LHCN-M2 (cell line): ENCODE results near the gene ARF3. TPM values are rescaled to one million over a fixed set of nuclear protein-coding genes. Genes with fewer than 3 reads are reported as not detected.

ENCODE experiments used
- DNase-seq: peaks from one replicate; pipeline ENCODE4 v3.0.0-alpha.2; 2012; ENCODE audit warnings: low read depth
- total RNA-seq: library from RNA; depleted of rRNA; stranded (reverse); fragments of >200 nt; gene quantifications from 2 replicates; pipeline ENCODE4 v1.2.3, GENCODE V29; 2014

ARF3 gene
- total RNA-seq, 1 experiment from 2014 or later: 88.8 TPM

DNA sequence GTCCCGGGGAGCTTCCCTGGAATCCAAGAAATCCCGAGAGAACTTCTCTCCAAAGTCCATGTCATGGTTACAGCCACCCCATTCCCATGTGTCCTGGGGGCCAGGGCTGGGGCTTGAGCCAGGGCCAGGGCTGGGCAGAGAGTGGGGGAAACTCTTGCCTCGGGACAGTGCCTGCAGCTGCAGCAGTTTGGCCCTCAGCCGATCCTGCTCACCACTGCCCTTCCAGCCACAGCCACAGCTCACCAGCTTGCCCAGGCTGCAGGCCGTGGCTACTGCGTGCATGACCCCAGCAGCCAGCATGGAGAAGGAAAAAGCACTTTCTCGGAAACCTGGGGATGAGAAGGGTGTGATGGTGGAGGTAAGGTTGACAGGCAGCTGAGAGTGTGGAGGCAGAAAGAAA is 10.7 kb upstream of the ARF3 start:
- DNase-seq: no peak

DNA sequence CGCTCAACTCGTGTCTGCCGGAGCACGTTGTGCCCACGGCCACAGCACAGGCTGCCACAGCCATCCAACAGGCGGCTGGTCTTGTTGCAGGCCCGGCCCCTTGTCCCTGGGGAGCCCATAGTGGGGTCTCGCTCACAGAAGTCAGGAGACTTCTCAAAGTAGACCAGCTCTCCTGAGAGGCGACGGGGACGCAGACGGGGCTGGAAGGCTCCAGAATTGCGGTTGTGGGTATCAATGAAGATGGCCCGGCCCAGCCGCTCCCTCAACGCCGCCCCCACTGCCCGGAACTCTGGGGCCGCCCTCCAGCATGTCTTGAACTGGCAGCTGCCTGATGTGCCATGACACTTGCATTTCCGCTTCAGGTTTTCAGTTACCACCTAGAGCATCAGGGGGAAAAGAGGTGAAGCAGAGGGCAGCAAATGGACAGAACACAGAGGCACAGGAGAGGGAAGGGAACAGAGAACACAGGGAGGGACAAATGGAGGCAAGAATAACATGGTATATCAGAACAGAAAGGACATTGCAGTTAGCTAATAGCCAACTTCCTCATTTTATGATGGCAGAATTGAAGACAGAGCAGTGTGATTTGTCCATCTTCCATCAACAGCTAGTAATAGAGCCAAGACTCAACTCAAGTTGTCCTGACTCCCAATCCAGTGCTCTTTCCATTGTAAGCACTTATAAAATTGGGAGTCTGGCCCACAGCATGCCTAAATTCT is 9.0 kb upstream of the ARF3 start:
- no peak for DNase-seq

DNA sequence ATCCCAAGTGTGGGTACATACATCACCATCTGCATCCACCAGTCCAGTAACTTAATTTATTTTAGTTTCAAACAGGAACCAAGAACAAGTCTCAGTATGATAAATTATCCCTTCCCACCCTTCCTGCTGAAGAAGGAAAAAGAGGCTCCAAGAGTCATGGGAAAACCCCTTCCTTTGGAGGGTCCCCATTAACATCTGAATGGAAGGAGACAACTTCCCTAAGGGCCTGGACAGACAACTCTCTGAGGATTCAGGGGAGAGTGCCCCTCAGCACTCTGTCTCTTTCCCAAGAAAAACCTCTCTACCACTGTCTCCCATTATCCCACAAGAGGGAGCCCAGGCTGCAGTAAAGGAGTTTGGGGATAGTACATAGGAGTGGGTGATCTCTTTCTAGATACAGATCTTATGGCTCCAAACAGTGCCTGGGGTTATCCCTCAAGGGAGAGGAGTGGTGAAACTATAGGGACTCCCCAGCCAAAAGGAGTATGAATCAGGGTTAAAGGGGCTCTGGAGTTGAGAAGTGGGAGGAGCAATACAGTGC is 8.1 kb upstream of the ARF3 start:
- peak; percentile 28 for DNase-seq

DNA sequence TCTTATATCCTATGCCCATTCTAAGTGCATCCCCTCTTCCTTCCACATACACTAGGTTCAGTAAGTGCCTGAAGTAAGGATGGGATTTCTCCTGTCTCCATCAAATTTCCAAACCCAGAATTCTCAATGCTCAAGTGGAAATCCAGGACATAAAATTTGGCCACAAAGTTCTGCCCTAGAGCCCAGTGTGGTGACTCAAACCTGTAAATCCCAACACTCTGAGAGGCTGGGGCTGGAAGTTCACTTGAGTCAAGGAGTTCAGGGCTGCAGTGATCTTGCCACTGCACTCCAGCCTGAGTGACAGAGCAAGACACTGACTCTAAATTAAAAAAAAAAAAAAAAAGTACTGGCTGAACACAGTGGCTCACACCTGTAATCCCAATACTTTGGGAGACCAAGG is 4.5 kb upstream of the ARF3 start:
- DNase-seq: peak; percentile 42

DNA sequence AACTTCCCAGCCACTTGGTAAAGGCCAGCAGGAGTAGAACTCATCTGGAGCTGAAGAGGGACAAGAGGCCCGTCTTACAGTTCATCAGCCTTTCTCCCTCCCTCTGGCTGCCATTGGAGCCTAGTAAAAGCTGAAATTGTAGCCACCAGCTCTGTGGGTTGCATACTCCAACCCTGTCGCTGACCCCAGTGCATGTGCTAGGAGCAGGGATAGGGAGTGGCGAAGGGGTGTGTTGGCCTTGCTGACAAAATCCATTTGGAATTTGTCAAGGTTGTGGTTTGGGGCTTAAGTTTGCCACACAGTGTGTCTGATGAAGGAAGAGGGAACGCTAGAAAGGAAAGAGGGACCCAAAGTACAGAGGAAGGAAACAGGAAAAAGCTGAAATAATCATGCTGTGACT is 4.0 kb upstream of the ARF3 start:
- peak; percentile 41 for DNase-seq

DNA sequence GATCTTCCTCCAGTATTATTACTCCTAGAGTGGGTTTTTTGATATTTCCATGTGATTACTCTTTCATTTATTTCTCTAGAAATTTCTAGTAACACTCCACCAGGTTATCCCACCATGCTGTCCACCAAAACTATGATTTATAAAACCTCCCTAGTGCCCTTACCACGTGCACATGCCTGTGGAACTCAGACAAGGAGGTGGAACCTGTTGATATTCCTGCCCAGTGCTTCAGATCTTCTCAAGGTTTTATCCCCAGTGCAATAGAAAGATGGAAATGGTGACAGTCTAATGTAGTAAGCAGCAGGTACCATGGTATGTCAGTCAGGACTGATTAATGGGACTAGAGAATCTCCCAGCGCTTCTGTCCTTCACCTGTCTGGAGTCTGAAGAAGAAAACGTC is 3.5 kb upstream of the ARF3 start:
- no peak for DNase-seq

DNA sequence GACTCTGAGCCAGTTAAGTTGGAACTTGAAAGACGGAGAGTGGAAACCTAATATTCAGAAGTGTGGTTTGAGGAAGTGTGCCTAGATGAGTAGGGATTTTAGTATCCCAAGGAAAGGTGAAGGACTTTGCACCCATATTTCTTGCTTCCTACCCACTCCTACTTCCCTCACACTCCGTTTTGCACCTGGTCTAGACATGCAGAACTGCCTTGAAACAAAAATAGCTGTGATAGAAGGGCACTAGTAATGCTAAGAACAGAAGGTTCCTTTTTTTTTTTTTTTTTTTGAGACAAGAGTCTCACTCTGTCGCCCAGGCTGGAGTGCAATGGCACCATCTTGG is 732 bp upstream of the ARF3 start:
- DNase-seq: no peak

DNA sequence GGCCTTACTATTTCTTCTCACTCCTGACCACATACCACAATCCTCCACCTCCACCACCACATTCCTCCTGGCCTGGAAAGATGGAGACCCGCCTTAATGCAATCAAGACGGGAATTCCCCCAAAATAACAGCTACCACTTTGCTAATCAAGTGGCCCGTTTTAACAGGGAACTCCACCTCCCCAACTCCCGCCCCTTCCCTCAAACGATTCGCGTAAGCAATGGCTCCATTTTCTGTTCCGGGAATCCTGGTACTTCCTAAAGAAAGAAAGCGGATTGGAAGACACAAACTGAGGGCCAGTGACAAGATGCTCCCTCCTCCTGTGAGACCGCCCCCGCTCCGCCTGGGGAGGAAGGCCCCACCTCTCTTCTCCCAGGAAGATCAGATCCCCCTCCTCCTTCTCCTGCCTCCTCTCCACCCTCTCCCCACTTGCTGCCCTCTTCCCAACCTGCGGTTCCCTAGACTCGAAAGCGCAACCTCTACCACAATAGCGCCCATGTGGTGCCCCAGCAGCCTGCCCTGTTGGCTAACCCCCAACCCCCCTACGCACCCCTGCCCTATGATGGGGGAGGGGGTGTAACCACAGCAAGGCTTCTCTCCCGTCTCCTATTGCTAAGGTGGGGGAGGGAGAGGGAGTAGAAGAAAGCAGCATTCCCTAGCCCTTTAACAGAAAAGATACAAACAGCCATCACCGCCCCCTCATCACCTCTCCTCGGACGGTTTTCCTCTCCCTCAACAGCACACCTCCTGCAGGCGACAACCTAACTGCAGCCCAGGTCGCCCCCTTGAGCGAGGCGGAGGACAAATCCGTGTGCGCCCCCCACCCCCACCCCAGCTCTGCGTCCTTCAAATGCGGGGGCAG is 777 bp downstream of the ARF3 start:
- DNase-seq: peak; percentile 95

DNA sequence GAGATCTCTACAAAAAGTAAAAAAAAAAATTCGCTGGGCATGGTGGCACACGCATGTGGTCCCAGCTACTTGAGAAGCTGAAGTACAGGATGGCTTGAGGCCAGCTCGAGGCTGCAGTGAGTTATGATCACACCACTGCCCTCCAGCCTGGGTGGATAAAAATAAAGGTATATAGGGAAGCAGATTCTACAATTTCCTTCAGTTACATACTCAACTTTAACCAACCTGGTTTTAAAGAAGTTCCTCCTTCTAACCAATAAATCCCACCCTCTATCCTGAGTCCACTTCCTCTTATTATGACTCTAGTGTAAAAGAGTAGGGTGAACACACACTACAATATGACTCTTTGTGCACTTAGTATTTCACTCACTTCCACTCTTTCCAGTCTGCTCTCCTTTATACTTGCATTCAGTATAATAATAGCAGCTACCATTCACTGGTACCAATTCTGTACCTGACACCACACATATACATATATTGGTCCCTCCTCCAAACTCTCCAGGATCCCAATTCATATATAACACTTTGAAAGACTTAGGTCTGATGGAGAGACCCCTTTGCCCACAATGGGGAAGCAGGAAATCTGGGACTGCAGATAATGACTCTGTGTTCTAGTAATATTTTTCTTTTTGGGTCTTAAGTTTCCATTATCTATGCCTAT is 2.3 kb downstream of the ARF3 start:
- DNase-seq: no peak

DNA sequence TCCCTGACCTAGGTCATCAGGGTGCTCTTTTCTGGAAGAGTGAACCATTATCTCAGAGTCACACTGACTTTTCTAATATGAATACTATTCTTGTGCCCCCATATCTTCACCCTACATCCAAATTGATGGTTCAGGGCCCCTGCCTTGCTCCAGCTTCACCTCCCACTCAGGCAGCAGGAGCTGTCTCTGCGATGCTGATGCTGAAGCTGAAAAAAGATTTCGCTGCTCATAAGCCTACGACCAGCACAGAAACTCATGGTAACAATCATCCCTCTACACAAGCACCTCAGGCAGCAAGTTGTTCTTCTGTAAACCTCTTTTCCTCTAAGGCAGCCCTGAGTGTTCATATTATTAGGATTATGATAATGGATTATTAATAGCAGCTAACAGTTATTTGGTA is 3.2 kb downstream of the ARF3 start:
- no peak for DNase-seq

DNA sequence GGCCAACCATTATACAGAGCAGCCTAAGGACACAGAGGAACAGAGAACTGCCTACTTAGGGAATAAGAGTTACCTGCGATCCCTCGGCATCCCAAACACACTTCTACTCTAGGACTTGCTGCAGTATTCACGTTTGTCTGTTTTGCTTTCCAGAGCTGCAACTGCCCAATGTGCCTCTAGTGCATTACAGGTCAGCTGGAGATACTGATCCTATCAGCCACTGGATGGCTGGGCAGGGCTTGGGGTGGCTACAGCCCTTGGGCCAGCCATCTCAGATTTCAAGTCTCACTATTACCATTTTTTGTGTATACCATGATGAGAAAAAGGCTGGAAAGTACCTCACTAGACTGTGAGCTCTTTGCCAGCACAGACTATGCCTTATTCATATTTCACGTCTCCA is 4.6 kb downstream of the ARF3 start:
- no peak for DNase-seq

DNA sequence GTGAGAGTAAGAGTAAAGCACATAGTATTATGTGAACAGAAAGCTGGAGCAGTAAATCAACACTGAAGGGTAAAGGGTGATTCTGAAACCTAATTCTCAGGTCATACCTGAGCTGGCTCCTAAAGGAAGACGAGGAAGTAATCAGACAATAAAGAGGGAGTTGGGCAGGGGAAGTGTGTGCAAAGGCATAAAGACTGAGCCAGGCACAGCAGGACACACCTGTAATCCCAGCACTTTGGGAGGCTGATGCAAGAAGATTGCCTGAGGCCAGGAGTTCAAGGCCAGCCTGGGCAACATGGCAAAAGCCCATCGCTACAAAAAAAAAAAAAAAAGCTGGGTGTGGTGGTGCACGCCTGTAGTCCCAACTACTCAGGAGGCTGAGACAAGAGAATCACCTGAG is 9.6 kb downstream of the ARF3 start:
- no peak for DNase-seq

DNA sequence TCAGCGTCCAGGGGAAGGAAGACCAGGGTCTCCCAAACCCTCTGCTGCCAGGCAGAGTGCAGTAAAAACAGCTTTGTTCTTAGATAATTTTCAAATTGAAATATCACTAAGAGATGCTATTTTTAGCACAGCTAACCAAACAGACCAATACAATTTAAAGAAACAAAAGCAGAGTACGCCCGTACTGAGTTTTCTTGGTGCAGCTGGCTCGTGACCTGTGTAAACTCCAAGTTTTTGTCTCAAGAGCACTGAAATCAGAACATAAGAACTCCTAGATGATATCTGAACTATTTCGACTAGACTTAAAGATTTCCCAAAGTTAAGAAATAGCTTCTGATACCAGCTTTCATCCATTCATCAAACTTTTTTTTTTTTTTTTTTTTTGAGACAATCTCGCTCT is 10.3 kb downstream of the ARF3 start:
- no peak for DNase-seq

DNA sequence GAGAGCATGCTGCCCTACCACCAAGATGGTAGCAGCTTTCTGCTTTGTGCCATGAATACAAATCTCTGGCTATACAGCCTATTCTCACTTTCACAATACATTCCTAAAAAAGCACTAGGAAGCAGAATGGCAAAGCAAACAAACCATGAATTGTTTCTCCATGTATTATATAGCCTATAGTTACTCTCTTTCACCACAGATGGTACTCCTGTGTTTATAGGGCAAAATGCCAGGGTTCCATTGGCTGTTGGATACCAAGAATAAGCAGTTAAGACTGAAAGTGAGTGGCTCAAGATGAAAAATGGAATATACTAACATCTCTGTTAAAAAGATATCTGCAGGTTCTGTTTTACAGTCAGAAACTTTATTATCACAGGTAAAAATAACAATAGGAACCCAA is 11.1 kb downstream of the ARF3 start:
- DNase-seq: no peak

DNA sequence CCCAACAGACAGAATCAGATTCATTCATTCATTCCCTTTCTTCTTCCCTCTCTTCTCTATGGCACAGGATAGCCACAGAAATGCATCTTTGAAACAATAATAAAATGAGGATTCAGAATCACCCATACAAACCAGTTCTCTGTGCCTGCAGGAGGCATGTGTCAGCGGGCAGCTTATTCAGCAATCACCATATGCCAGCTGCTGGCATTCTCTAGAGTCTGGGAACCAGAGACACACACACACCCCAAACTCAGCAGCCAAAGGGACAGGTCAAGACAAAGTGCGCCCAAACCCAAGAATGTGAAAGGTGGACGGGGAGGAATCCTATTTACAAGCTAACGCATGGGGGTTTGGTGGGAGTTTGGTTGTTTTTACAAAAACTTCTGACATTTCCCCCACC is 14.1 kb downstream of the ARF3 start:
- no peak for DNase-seq

DNA sequence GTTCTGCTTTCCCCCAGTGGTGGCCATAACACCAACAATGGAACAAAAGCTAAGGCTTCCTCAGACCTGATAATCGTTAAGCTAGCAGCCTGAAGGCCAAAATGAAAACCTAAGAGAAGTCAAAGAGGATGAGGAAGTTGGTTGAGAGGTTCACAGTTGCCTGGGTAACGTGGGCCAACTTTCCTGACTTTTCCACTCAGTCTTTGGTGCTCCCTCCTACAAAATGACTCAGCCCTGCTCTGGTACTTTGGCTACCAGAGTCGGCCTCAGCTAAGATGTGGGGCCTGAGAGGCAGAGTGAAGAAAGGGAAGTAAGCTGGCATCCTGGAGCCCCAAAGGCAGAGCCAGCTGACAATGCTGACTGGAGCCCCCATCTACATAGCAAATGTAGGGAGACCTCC is 17.1 kb downstream of the ARF3 start:
- DNase-seq: no peak

DNA sequence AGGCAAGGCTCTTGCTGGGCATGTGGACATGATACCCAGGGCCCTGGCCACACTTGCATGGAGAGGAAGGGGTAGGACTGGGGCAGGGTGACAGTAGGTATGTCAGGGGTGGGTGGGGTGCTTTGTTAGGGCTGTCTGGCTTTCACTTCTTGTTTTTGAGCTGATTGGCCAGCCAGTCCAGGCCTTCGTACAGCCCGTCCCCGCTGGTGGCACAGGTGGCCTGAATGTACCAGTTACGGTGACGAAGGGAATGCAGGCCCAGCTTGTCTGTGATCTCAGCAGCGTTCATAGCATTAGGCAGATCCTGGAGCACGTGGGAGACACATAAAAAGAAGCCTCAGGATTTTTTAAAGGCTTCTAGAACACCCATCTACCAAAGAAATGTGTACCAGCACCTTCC is 18.5 kb downstream of the ARF3 start:
- no peak for DNase-seq

DNA sequence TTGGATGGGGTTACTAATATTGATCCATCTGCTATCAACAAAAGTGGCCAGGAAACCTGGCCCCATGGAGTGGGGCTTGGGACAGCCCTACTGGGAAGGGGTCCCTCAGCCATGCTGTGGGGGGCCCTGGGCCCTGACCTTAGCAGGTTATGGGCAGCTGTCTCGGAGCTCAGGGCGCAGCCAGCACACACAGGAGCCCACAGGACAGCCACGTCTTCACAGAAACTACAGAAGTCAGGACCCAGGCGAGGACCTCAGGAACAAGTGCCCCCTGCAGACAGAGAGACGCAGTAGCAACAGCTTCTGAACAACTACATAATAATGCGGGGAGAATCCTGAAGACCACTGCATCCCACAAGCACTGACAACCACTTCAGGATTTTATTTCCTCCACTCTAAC is 20.1 kb downstream of the ARF3 start:
- no peak for DNase-seq

DNA sequence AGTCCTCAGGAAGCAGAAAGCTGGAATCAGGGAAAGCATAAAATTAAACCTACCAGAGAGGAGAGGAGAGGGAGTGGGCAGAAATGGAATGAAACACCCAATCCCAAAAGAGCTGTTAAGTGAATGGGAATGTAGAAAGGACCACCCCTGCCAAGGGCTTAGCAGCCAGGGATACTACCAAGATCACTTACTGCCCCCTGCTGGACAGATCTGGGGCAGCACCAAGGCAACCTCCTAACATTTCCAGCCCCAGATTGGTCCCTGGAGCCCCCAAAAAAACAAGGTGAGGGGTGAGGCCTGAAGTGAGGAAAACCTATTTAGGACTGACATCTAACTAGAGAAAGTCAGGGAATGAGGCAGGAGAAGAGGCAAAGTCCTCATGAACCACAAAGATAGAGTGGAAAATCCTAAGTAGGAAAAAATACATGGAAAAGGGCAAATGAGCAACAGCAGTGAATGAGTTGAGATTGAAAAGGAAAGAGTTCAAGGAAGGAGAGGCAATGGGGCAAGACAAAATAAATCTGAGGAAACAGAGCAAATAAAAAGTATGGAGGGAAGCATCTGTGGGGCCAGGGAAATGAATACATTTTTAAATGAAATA is 20.8 kb downstream of the ARF3 start:
- DNase-seq: peak; percentile 59

DNA sequence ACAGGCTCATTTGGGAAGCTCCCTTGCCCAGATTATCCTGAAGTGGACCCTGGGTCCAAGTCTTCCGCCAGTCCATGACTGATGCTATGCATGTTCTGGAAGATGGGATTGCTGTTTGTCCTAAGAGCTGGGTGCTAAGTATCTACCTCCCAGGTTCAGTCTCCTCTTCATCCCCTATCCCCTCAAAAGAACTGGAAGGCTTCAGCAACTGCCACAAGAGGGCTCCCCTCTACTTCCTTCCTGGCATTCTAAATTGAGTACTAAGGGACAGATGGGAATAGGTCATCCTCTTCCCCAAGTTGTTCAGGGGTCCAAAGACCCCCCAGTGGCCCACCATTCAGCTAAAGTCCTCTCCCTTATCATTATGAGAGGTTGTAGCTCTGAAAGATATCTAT is 23.0 kb downstream of the ARF3 start:
- no peak for DNase-seq

DNA sequence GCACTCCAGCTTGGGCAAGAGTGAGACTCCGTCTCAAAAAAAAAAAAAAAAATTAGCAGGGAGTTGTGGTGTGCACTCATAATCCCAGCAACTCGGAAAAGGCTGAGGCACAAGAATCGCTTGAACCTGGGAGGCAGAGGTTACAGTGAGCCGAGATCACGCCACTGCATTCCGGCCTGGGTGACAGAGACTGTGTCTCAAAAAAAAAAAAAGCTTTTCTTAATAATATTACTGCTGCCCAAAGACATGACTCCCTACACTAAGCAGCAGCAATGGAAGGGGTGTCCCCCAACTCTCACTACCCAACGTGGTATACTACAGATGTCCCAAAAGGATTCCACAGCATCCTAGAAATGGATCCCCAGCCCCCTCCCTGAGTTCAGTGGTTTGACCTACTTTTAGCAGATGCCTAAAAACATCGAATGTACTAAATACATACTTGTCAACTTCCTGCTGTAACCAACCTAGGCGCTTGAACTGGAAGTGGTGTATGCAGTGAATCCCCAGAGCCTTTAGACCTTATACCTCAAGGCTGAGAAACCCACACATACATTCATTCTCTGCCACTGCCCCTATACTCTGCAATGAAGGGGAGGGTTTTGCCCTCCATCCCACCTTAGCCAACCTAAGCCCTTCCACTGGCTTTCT is 23.5 kb downstream of the ARF3 start:
- DNase-seq: no peak

DNA sequence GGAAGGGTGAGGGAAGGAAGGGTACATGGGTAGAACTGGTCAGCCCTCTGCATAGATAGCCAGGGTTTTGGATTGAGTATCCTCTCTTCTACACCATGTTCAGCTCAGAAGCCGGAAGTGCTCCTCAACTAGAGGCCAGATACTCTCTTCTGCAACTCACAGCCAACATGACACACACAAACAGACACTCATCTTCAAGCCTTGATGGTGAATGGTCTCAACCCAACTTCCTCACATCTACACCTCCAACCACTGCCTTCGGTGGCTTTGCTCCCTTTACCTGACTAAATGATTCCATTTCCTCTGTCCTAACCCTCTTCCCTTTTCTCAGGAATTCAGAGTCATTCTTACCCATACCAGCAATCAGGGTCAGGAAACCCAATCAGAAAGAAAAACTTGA is 24.4 kb downstream of the ARF3 start:
- DNase-seq: no peak
